Measurements from ENCODE around the gene VPS35L.
"Not testable (repeated sequence)": the region's sequence is repeated elsewhere in the genome, so short reads cannot be mapped to it uniquely, and the experiment has no call there.

The VPS35L gene

DNA sequence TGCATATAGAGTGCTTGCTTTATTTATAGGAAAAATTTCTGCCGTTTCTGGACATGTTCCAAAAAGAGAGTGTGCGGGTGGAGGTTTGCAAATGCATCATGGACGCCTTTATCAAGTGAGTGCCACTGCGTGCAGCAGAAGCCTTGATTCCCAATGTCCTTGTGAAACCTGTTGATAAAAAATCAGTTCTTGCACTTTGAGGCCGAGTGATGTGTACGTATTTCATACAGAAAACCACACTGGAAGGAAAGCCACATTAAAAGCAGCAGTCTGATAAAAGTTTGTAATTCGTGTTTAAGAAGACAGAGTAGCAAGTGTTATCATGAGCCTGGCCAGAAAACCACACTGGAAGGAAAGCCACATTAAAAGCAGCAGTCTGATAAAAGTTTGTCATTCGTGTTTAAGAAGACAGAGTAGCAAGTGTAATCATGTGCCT, 84.5 kb downstream of the VPS35L start:
- peaks cover 17% of the 10 kb centered on the region for H3K4me1 Mint-ChIP-seq (ENCODE audit: low read depth)
- H3K27me3 Mint-ChIP-seq = no peaks in the 10 kb centered on the region
- peak overlapping the region; percentile 59 for H3K27ac Mint-ChIP-seq
- no peaks in the 10 kb centered on the region for H3K9me3 Mint-ChIP-seq
- H3K4me3 Mint-ChIP-seq = no peak overlapping the region
- peaks cover 58% of the 10 kb centered on the region for H3K36me3 Mint-ChIP-seq (ENCODE audit: low read depth)

DNA sequence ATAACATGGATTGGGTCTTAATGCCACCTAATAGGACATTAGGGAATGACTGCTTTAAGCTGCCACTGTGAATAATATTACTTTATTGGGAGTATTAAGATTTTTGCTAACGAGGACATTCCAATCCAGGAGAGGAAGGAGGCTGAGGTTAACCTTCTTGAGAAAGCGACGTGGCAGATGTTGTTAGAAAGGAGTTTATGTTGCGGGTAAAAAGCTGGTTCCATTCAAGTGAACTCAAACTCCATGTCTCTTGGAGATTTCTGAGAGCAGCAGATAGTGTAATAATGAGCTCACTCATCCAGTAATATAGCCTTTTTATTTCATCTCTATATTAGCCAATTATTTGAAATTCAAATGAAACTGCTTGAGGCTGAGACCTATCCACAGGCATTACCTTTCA, 87.0 kb downstream of the VPS35L start:
- Mint-ChIP-seq H3K4me1 (ENCODE audit: low read depth) (peaks cover 17% of the 10 kb centered on the region), H3K36me3 (ENCODE audit: low read depth) (peaks cover 56% of the 10 kb centered on the region), H3K9me3 (no peaks in the 10 kb centered on the region), H3K27ac (no peak overlapping the region), H3K27me3 (no peaks in the 10 kb centered on the region), H3K4me3 (no peak overlapping the region)

DNA sequence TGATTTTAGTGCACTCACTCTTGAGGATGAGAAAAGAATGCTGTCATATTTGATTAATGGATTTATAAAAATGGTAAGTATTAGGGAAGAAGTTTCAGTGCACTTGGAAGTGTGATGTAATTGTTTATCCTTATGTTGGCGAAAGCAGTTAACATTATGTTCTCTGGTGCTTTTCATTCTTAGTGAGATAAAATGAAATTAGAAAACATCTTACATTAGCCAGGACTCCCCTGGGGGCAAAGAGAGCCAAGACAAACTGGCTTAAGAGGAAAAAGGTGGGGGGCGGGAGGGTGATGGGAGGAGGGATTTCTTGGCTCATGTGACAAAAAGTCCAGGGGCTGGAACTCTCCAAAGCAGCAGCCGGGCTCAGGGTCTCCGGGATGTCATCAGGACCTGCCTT, 89.4 kb downstream of the VPS35L start:
- no peak overlapping the region for H3K4me3 Mint-ChIP-seq
- H3K4me1 Mint-ChIP-seq (ENCODE audit: low read depth) = peaks cover 9% of the 10 kb centered on the region
- no peaks in the 10 kb centered on the region for H3K27me3 Mint-ChIP-seq
- H3K27ac Mint-ChIP-seq = no peak overlapping the region
- H3K9me3 Mint-ChIP-seq = no peaks in the 10 kb centered on the region
- H3K36me3 Mint-ChIP-seq (ENCODE audit: low read depth) = peaks cover 41% of the 10 kb centered on the region

DNA sequence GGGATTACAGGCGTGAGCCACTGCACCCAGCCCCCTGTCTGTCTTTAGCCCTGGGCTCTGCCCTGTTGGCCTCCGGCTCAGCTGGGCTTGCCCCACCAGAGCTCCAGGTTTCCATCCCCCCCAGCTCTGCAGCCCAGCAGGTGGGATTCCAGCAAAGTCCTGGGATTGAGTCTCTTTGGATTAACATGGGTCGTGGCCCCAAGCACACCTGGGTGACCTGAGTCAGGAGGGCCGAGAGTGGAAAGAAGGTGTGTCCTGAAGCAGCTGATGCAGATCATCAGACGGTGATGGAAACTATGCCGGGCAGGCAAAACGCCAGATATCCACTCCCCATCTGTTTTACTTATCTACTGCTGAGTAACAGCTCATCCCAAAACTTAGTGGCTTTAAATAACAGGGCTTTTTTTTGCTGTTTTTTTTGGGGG, 90.1 kb downstream of the VPS35L start:
- peaks cover 34% of the 10 kb centered on the region for H3K36me3 Mint-ChIP-seq (ENCODE audit: low read depth)
- H3K4me1 Mint-ChIP-seq (ENCODE audit: low read depth) = peaks cover 2% of the 10 kb centered on the region
- H3K27me3 Mint-ChIP-seq = no peaks in the 10 kb centered on the region
- no peak overlapping the region for H3K27ac Mint-ChIP-seq
- no peak overlapping the region for H3K4me3 Mint-ChIP-seq
- H3K9me3 Mint-ChIP-seq = no peaks in the 10 kb centered on the region

DNA sequence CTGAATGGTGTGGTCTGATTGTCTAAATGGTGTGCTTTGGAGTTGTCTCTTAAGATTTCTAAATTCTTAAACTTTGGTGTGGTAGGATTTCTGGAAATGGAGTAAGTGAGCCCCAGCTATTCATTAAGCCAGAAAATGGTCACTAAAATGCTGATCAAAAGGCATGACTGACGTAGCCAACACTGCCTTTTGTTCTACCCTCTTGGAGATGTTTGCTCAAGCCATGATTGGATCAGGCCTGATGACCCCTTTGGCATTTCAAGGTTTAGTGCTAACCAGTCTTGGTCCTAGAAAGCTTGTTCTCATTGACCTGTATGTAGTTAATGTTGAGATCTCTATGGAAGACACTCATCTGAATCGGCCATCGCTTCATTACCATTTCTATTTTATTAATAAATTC, 94.5 kb downstream of the VPS35L start:
- no peaks in the 10 kb centered on the region for H3K9me3 Mint-ChIP-seq
- H3K27me3 Mint-ChIP-seq = no peaks in the 10 kb centered on the region

DNA sequence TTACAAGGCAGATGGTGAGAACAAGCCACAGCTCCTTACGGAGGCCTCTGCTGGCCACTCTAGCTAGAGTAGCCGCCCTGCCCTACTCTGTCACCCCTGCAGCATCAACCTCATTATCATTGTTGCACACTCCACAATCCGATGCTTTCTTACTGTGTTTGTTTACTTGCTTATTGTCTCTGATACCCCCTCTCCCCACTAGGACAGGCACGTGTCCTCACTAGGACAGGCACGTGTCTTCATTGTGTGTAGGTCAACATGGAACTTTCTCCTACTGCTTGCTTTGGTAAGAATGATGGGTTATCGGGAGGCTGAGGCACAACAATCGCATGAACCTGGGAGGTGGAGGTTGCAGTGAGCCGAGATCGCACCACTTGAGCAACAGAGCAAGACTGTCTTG, 98.6 kb downstream of the VPS35L start:
- Mint-ChIP-seq H3K4me1 (ENCODE audit: low read depth) (no peaks in the 10 kb centered on the region), H3K36me3 (ENCODE audit: low read depth) (peaks cover 41% of the 10 kb centered on the region), H3K9me3 (no peaks in the 10 kb centered on the region), H3K27me3 (no peaks in the 10 kb centered on the region), H3K4me3 (no peak overlapping the region), H3K27ac (no peak overlapping the region)

More for the DNA sequence above, 94.5 kb downstream of the VPS35L start:
- Mint-ChIP-seq H3K27ac (no peak overlapping the region), H3K4me3 (no peak overlapping the region), H3K36me3 (ENCODE audit: low read depth) (peaks cover 40% of the 10 kb centered on the region), H3K4me1 (ENCODE audit: low read depth) (no peaks in the 10 kb centered on the region)

DNA sequence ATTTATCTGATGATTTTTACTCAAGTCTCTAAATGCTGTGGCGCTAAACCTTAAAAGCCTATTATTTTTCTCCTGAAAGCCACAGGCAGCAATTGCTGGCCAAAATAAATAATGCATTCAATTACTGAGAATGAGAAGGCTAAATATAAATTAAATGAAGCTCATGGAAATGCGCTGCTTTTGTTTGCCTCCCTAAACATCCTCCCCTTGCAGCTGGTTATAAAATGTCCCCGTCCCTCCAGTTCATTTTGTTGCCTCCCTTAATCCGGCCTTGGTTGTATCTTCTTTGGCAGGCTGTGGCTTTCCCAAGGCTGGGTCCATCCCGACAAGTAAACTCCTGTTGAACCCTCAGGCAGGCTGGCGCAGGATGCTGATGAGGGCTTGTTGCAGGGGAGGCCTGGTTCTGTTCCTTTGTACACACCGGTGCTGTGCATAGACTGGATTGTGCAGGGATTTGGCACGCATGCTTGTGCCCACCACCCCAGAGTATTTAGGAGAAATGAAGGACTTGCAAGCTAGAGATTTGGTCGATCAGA, 99.8 kb downstream of the VPS35L start:
- Mint-ChIP-seq H3K36me3 (ENCODE audit: low read depth) (peaks cover 49% of the 10 kb centered on the region), H3K27ac (no peak overlapping the region), H3K4me1 (ENCODE audit: low read depth) (peaks cover 9% of the 10 kb centered on the region)

DNA sequence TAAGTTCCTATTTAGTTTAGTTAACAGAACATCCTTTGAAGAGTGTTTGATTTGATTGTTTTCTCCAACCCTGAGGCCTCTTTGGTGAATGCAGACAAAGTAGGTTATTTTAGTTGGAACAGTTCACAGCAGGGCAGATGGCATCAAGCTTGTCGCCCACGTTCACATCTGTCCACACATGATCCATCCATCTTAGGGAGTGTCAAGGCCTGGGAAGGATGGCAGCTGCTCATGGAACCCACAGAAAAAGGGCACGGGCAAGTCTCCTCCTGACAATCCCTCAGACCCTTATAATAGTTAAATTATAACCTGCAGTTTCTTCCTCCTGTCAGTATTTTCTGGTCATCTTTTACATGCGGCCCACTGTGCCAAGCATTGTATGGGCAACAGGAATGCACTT, 102.3 kb downstream of the VPS35L start:
- no peak overlapping the region for H3K27ac Mint-ChIP-seq
- peaks cover 51% of the 10 kb centered on the region for H3K36me3 Mint-ChIP-seq (ENCODE audit: low read depth)
- peaks cover 18% of the 10 kb centered on the region for H3K4me1 Mint-ChIP-seq (ENCODE audit: low read depth)
- no peaks in the 10 kb centered on the region for H3K9me3 Mint-ChIP-seq
- H3K27me3 Mint-ChIP-seq = no peaks in the 10 kb centered on the region
- no peak overlapping the region for H3K4me3 Mint-ChIP-seq

More for the DNA sequence above, 99.8 kb downstream of the VPS35L start:
- no peaks in the 10 kb centered on the region for H3K9me3 Mint-ChIP-seq
- H3K27me3 Mint-ChIP-seq = no peaks in the 10 kb centered on the region
- H3K4me3 Mint-ChIP-seq = no peak overlapping the region

DNA sequence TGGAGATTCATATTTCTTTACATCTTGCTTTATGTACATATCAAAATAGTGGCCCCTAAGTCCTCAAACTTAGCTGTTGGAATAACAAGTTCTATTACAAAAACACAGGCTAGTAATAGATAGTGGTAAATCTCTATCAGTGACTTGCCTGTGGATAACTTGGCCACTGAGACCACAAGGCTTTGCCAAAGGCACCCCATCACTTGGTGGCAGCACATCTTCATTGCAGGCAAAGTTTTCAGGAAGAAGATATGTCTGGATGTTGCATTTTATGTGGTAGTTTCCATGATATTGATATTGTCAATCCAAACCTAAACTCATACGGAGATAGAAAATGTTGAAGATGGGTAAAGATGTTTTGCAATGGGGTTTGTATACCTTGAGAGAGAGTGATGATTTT, 104.1 kb downstream of the VPS35L start:
- Mint-ChIP-seq H3K36me3 (ENCODE audit: low read depth) (peaks cover 51% of the 10 kb centered on the region), H3K27ac (peak overlapping the region; percentile 26), H3K9me3 (no peaks in the 10 kb centered on the region), H3K4me1 (ENCODE audit: low read depth) (peaks cover 18% of the 10 kb centered on the region), H3K27me3 (no peaks in the 10 kb centered on the region), H3K4me3 (no peak overlapping the region)

DNA sequence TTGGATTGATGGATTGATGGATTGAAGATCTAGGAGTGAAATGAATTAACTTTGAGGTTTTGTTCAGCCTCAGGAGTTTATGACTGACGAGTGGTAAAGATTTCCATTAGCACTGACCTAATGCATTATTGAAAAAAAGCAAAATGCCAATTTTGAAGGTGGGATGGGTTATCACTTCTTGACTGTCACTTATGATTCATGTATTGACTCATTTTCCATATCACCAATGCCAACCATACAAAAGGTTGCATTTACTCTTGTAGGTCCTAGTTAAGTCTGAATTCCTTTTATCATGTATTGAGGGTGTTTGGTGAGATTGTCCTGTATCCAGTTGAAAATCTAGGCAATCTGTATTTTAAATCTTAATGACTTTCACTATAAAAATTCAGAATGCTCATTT, 104.9 kb downstream of the VPS35L start:
- Mint-ChIP-seq H3K27me3 (no peaks in the 10 kb centered on the region), H3K27ac (peak overlapping the region; percentile 65), H3K4me1 (ENCODE audit: low read depth) (peaks cover 18% of the 10 kb centered on the region), H3K9me3 (peaks cover 4% of the 10 kb centered on the region), H3K36me3 (ENCODE audit: low read depth) (peaks cover 52% of the 10 kb centered on the region), H3K4me3 (no peak overlapping the region)

DNA sequence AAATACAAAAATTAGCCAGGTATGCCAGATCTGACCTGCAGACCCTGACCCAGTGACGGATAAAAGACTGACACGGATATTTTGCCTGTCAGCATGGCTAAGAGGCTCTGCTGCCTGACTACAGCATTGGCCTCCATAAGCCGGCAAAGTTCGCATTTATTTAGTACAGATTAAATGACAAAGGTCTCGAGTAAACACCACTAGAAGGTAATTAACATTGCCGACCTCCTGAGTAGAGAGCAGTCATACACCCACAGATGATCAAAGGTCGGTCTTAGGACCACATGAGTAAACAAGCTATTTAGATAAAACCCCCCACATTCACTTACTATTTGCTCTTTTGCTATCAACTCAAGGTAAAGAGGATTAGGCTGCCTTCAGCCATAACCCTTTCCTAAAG, 106.8 kb downstream of the VPS35L start:
- H3K27ac Mint-ChIP-seq = no peak overlapping the region
- peaks cover 18% of the 10 kb centered on the region for H3K4me1 Mint-ChIP-seq (ENCODE audit: low read depth)
- H3K36me3 Mint-ChIP-seq (ENCODE audit: low read depth) = peaks cover 46% of the 10 kb centered on the region
- H3K27me3 Mint-ChIP-seq = no peaks in the 10 kb centered on the region
- H3K9me3 Mint-ChIP-seq = peaks cover 4% of the 10 kb centered on the region
- no peak overlapping the region for H3K4me3 Mint-ChIP-seq

DNA sequence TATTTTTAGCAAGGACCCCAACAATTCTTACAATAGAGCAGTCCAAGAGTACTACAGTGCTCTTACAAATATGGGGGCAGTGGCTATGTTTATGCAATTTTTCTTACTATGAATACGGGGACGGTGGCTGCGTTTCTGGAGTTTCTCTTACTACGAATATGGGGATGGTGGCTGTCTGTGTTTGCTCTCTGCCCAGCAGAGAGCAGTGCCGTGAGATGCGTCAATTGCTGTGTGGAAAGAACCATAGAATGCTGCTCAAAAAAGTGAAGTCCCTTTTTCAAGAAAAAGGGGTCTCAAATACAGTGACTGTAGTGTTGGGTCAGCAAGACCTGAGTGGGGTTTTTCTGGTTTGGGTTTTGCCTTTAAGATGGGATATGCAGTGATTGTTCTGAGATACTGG, 108.7 kb downstream of the VPS35L start:
- peaks cover 57% of the 10 kb centered on the region for H3K36me3 Mint-ChIP-seq (ENCODE audit: low read depth)

DNA sequence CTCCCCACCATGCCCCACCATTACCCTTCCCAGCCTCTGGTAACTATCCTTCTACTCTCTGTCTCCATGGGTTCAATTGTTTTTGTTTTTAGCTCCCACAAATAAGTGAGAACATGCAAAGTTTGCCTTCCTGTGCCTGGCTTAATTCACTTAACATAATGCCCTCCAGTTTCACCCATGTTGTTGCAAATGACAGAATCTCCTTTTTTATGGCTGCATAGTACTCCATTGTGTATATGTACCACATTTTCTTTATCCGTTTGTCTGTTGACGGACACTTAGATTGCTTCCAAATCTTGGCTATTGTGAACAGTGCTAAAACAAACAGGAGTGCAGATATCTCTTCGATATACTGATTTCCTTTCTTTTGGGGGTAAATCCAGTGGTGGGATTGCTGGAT, 109.8 kb downstream of the VPS35L start:
- not testable (repeated sequence) for H3K4me1 Mint-ChIP-seq (ENCODE audit: low read depth); H3K9me3 Mint-ChIP-seq; H3K4me3 Mint-ChIP-seq; H3K27me3 Mint-ChIP-seq
- H3K27ac Mint-ChIP-seq = peak overlapping the region; percentile 41
- peaks cover 51% of the 10 kb centered on the region for H3K36me3 Mint-ChIP-seq (ENCODE audit: low read depth)

More for the DNA sequence above, 108.7 kb downstream of the VPS35L start:
- Mint-ChIP-seq H3K4me1 (ENCODE audit: low read depth) (peaks cover 18% of the 10 kb centered on the region), H3K27ac (no peak overlapping the region), H3K9me3 (peaks cover 4% of the 10 kb centered on the region), H3K27me3 (no peaks in the 10 kb centered on the region), H3K4me3 (no peak overlapping the region)

DNA sequence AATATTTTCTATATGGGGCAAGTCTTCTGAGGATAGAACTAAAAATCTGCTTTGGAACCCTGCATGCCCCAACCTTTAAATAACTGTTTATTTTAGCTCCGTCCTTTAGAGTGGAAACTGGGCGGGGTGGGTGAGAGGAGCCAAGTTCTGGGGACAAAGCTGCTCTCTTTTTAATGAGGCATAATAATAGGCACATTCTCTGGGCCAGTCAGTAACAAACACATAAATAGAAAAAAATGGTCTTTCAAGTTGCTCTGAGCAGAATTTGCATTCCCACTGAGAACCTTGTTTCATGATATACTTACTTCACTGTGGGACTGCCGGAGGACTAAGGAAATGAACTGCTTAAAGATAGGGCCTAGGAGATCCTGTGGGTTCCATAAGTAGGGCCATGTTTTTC, 111.0 kb downstream of the VPS35L start:
- Mint-ChIP-seq H3K27me3 (no peaks in the 10 kb centered on the region), H3K4me3 (no peak overlapping the region), H3K27ac (no peak overlapping the region), H3K9me3 (peaks cover 4% of the 10 kb centered on the region), H3K36me3 (ENCODE audit: low read depth) (peaks cover 48% of the 10 kb centered on the region), H3K4me1 (ENCODE audit: low read depth) (no peaks in the 10 kb centered on the region)

DNA sequence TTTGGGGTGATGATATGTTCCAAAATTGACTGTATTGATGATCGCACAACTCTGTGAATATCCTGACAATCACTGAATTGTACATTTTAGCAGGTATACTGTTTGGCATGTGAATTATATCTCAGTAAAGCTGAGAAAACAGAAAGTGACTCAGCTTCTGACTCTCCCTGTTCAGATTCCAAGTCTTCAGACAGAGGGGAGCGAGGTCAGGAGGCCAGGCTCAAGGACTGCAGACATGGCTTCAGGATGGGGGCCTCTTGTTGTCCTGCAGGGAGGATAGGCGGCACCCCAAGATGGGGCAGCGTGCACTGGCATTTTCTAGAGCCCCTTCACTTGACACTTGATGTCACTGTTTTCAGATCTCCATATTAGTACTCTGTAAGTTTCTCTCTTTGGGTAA, 116.9 kb downstream of the VPS35L start:
- peaks cover 46% of the 10 kb centered on the region for H3K36me3 Mint-ChIP-seq (ENCODE audit: low read depth)
- H3K4me3 Mint-ChIP-seq = no peak overlapping the region
- H3K9me3 Mint-ChIP-seq = no peaks in the 10 kb centered on the region
- no peak overlapping the region for H3K27ac Mint-ChIP-seq
- no peaks in the 10 kb centered on the region for H3K4me1 Mint-ChIP-seq (ENCODE audit: low read depth)
- no peaks in the 10 kb centered on the region for H3K27me3 Mint-ChIP-seq

DNA sequence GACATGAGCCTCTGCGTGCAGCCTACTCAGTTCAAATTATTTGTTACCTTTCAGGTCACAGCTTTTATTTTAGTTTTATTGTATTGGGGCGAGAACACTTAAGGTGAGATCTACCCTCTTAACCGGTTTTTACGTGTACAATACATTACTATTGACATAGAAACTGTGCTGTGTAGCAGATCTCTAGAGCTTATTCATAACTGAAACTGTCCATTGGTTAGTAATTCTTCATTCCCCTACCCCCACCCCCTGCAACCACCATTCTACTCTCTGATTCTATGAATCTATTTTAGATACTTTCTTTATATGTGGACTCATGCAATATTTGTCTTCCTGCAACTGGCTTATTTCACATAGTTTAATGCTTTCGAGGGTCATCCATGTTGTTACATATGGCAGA, 119.0 kb downstream of the VPS35L start:
- Mint-ChIP-seq H3K27me3 (no peaks in the 10 kb centered on the region), H3K27ac (no peak overlapping the region), H3K4me3 (no peak overlapping the region), H3K36me3 (ENCODE audit: low read depth) (peaks cover 41% of the 10 kb centered on the region), H3K9me3 (no peaks in the 10 kb centered on the region), H3K4me1 (ENCODE audit: low read depth) (no peaks in the 10 kb centered on the region)

All from stimulated activated naive CD8-positive, alpha-beta T cell treated with anti-CD3 and anti-CD28 coated beads, Interleukin-15, Interleukin-2, amounts not matched to agents 100 ng/mL and 50 ng/mL, for 24 hours (primary cell).